Mesothelial cell of epicardium (in vitro differentiated cells): ENCODE measurements around the gene APBA3. TPM values are rescaled to one million over a fixed set of nuclear protein-coding genes. Genes with fewer than 3 reads are reported as not detected.

Source experiments
- DNase-seq, 2 experiments: peaks; one replicate each; pipeline ENCODE4 v3.0.0; 2021; ENCODE audit warnings: low spot score in 2 of 2; ENCODE audit not compliant: unreplicated experiment in 2 of 2
- H3K27ac Mint-ChIP-seq: 2 replicates; pipeline ENCODE4 v1.8.0; 2021; ENCODE audit warnings: mixed read lengths
- H3K27me3 Mint-ChIP-seq: 2 replicates; pipeline ENCODE4 v1.8.0; 2021; ENCODE audit warnings: low read depth, mixed read lengths
- H3K36me3 Mint-ChIP-seq: 2 replicates; pipeline ENCODE4 v1.8.0; 2021; ENCODE audit warnings: mixed read lengths
- H3K4me1 Mint-ChIP-seq: 2 replicates; pipeline ENCODE4 v1.8.0; 2021; ENCODE audit warnings: mixed read lengths
- H3K4me3 Mint-ChIP-seq: 2 replicates; pipeline ENCODE4 v1.8.0; 2021; ENCODE audit warnings: mild to moderate bottlenecking, moderate library complexity, mixed read lengths
- H3K9me3 Mint-ChIP-seq: 2 replicates; pipeline ENCODE4 v1.8.0; 2021; ENCODE audit warnings: mixed read lengths
- total RNA-seq: library from RNA; stranded (reverse); gene quantifications from 3 replicates; pipeline ENCODE4 v1.2.1, GENCODE V29; 2021
- TF ChIP-seq, protein P1 (sequence below): fragments of 200-600 bp; sonication (generic); IDR thresholded peaks from one replicate; pipeline ENCODE4 v1.5.0; 2021; ENCODE audit warnings: antibody characterized with exemption; ENCODE audit not compliant: unreplicated experiment

Gene APBA3
- total RNA-seq, 1 donor from 2014 or later = 25.2 TPM

DNA sequence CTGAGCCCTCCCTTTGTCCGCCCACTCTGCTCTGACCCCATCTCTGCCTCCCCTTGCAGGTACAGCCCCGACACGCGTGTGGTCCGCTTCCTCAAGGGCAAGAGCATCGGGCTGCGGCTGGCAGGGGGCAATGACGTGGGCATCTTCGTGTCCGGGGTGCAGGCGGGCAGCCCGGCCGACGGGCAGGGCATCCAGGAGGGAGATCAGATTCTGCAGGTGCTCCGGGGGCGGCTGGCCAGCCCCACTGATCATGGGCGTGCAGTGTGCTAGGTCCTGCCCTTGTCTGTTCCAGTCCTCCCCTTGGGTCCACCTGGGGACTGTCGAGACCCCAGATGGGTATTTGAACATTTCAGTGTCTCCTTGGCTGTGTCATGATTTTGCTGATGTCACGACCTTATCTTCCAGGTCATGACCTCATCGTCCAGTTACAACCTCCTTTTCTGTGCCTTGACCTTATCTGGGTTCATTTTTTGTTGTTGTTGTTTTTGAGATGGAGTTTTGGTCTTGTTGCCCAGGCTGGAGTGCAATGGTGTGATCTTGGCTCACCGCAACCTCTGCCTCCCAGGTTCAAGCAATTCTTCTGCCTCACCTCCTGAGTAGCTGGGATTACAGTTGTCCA is 25.3 kb downstream of the APBA3 start:
- Mint-ChIP-seq H3K36me3 (peaks cover 10% of the 10 kb centered on the region), H3K4me3 (no peak overlapping the region), H3K27me3 (no peaks in the 10 kb centered on the region)

DNA sequence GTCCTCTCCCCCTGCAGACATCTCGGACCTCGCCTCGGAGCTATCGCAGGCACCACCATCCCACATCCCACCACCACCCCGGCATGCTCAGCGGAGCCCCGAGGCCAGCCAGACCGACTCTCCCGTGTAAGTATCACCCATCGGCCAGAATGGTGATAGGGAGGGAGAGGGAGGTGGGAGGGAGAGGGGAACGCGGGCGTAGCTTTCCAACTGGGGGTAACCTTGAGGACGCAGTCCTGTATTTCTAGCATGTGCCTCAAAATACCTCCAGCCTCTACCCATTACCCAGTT is 27.2 kb downstream of the APBA3 start:
- H3K27me3 Mint-ChIP-seq = no peaks in the 10 kb centered on the region
- no peak for DNase-seq
- TF ChIP-seq, protein P1, sequence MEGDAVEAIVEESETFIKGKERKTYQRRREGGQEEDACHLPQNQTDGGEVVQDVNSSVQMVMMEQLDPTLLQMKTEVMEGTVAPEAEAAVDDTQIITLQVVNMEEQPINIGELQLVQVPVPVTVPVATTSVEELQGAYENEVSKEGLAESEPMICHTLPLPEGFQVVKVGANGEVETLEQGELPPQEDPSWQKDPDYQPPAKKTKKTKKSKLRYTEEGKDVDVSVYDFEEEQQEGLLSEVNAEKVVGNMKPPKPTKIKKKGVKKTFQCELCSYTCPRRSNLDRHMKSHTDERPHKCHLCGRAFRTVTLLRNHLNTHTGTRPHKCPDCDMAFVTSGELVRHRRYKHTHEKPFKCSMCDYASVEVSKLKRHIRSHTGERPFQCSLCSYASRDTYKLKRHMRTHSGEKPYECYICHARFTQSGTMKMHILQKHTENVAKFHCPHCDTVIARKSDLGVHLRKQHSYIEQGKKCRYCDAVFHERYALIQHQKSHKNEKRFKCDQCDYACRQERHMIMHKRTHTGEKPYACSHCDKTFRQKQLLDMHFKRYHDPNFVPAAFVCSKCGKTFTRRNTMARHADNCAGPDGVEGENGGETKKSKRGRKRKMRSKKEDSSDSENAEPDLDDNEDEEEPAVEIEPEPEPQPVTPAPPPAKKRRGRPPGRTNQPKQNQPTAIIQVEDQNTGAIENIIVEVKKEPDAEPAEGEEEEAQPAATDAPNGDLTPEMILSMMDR = no peak
- H3K4me3 Mint-ChIP-seq = no peak overlapping the region
- H3K4me1 Mint-ChIP-seq = no peaks in the 10 kb centered on the region
- no peak overlapping the region for H3K27ac Mint-ChIP-seq
- H3K36me3 Mint-ChIP-seq = peaks cover 15% of the 10 kb centered on the region
- no peaks in the 10 kb centered on the region for H3K9me3 Mint-ChIP-seq

More for the DNA sequence above, 25.3 kb downstream of the APBA3 start:
- Mint-ChIP-seq H3K27ac (no peak overlapping the region), H3K9me3 (no peaks in the 10 kb centered on the region), H3K4me1 (no peaks in the 10 kb centered on the region)
- TF ChIP-seq, protein P1 = no peak
- no peak for DNase-seq

DNA sequence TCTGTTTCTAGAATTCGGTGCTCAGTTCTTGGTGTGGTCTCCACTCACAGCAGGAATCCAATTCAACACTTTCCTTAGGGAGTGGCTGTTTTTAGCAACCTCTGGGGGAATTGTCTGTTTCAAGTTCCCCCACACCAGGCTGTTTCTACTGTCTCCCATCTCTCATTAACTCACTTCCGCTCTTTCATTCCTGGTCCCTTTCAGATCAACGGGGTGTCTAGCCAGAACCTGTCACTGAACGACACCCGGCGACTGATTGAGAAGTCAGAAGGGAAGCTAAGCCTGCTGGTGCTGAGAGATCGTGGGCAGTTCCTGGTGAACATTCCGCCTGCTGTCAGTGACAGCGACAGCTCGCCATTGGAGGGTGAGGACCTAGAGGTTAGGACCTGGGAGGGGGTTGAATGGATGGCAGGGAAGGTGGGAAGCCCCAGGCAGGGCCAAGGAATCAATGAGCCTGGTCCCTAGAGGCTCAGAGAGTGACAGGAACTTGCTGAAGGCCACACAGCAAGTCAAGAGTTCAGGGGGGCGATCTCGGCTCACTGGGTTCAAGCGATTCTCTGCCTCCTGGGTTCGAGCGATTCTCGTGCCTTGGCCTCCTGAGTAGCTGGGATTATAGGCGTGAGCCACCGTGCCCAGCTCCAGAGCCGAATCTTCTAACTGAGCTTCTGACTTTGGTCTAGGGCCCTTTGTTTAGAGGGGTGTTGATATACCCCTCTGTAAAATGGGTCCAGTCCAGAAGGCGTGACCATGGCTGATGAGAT is 27.8 kb downstream of the APBA3 start:
- Mint-ChIP-seq H3K27me3 (no peaks in the 10 kb centered on the region), H3K27ac (no peak overlapping the region), H3K4me1 (no peaks in the 10 kb centered on the region), H3K36me3 (peaks cover 17% of the 10 kb centered on the region), H3K4me3 (no peak overlapping the region), H3K9me3 (no peaks in the 10 kb centered on the region)
- TF ChIP-seq, protein P1 = no peak
- DNase-seq = no peak

DNA sequence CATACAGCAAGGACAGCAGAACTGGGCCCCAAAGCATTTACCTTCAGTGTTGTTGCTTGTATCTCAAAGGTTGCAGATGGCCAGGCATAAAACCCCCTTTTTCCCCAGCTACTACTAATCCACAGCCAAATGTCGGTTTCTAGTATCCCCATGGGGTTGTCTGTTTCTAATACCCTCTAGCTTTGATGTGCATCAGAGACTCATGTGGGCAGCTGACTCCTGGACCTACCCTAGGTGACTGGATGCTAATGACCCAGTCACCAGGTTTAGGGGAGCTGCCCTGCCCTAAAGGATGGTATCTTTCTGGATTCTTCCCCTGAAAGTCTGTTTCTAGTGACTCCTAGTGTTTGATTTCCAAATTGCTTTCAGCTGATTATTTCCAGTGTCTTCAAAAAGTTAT is 29.4 kb downstream of the APBA3 start:
- Mint-ChIP-seq H3K36me3 (peaks cover 17% of the 10 kb centered on the region), H3K9me3 (no peaks in the 10 kb centered on the region), H3K4me3 (no peak overlapping the region), H3K4me1 (no peaks in the 10 kb centered on the region), H3K27ac (no peak overlapping the region), H3K27me3 (no peaks in the 10 kb centered on the region)
- DNase-seq = no peak
- TF ChIP-seq, protein P1 = no peak

DNA sequence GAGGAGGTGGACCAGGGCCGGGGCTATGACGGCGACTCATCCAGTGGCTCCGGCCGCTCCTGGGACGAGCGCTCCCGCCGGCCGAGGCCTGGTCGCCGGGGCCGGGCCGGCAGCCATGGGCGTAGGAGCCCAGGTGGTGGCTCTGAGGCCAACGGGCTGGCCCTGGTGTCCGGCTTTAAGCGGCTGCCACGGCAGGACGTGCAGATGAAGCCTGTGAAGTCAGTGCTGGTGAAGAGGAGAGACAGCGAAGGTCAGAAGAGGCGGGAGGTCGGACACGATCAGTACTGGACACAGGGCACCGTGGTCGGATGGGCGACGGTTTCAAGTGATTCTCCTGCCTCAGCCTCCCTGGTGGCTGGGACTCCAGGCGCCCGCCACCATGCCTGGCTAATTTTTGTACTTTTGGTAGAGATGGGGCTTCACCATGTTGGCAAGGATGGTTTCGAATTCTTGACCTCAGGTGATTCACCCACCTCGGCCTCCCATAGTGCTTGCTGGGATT is 31.0 kb downstream of the APBA3 start:
- no peak for DNase-seq
- Mint-ChIP-seq H3K27ac (no peak overlapping the region), H3K36me3 (peaks cover 17% of the 10 kb centered on the region), H3K4me3 (no peak overlapping the region), H3K9me3 (no peaks in the 10 kb centered on the region), H3K4me1 (no peaks in the 10 kb centered on the region), H3K27me3 (peaks cover 5% of the 10 kb centered on the region)
- TF ChIP-seq, protein P1 = no peak
